Measurements from ENCODE around the gene CDK5.

DNA sequence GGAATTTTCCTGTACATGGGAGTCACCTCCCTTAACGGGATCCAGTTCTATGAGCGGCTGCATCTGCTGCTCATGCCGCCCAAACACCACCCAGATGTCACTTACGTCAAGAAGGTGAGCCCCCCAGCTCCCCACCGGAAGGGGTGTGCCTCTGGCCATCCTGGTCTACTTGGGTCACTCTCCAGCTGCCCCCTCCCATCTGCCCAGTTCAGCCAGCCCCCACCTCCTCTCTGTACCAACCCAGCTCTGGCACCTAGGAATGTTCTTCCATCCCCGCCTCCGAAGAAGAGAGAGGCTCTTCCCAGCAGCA is 17.9 kb upstream of the CDK5 start:
- TF ChIP-seq, protein P1, sequence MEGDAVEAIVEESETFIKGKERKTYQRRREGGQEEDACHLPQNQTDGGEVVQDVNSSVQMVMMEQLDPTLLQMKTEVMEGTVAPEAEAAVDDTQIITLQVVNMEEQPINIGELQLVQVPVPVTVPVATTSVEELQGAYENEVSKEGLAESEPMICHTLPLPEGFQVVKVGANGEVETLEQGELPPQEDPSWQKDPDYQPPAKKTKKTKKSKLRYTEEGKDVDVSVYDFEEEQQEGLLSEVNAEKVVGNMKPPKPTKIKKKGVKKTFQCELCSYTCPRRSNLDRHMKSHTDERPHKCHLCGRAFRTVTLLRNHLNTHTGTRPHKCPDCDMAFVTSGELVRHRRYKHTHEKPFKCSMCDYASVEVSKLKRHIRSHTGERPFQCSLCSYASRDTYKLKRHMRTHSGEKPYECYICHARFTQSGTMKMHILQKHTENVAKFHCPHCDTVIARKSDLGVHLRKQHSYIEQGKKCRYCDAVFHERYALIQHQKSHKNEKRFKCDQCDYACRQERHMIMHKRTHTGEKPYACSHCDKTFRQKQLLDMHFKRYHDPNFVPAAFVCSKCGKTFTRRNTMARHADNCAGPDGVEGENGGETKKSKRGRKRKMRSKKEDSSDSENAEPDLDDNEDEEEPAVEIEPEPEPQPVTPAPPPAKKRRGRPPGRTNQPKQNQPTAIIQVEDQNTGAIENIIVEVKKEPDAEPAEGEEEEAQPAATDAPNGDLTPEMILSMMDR (IDR thresholded peaks at IDR 0.05) = no peak
- no peak for TF ChIP-seq EP300 (IDR thresholded peaks at IDR 0.05)

Data from ovary (tissue), 3 donors.